COLO668 (cell line): ENCODE data around the gene RYR1.
"Not testable (repeated sequence)": the region's sequence is repeated elsewhere in the genome, so short reads cannot be mapped to it uniquely, and the experiment has no call there.

Experiments used
- DNase-seq: peaks from one replicate; lab custom pipeline; 2025; ENCODE audit not compliant: unreplicated experiment; lab: John Stamatoyannopoulos, UW

RYR1 gene

DNA sequence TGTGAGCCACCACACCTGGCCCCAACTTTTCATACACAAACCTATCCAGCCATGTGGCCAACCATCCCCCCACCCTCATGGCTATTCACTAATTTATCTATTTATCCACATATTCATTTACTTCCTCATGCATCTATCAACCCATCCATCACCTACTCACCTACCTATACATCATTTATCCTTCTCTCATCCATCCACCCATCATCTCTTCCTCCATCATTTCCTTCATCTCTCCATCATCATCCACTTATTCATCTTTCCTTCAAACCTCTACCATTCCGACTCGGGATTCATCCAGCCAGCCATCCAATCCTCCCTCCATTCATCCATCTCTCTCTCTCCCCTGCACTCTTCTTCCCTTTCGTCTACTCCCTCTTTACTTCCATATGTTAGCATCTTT is 54.6 kb downstream of the RYR1 start:
- no peak for DNase-seq

DNA sequence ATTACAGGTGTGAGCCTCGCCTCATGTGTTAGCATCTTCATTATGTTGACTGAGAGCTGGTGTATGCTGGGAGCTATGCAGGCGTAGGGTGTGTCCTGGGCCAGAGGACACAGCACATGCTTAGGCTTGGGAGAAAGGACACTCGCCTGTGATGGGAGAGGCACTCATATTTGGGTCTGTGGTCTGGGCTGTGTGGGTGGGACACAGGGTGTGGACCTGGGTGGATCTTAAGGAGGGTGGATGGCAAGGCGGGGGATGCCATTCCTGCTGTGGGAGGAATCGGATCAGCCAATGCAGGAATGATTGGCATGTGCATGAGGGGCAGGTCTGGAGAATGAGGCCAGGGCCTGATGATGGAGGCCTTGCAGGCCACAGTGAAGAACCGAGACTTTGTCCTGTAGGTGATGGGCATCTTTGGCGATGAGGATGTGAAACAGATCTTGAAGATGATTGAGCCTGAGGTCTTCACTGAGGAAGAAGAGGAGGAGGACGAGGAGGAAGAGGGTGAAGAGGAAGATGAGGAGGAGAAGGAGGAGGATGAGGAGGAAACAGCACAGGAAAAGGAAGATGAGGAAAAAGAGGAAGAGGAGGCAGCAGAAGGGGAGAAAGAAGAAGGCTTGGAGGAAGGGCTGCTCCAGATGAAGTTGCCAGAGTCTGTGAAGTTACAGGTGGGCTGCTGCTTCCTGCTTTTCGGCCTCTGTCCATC is 55.4 kb downstream of the RYR1 start:
- DNase-seq: no peak

DNA sequence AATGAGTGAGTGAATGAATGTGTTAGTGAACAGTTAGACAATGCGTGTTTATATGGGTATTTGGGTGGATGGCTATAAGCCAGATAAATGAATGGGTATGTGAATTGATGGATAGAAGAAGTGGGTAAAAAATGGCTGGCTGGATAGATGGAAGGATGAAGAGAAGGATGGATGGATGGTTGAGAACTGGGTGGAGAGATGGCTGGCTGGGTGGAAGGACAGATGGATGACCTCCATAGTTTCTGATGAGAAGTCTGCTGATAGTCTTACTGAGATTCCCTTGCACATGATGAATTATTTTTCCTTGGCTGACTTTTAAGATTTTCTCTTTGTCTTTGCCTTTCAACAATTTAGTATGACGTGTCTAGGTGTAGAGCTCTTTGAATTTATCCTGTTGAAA is 57.4 kb downstream of the RYR1 start:
- no peak for DNase-seq

DNA sequence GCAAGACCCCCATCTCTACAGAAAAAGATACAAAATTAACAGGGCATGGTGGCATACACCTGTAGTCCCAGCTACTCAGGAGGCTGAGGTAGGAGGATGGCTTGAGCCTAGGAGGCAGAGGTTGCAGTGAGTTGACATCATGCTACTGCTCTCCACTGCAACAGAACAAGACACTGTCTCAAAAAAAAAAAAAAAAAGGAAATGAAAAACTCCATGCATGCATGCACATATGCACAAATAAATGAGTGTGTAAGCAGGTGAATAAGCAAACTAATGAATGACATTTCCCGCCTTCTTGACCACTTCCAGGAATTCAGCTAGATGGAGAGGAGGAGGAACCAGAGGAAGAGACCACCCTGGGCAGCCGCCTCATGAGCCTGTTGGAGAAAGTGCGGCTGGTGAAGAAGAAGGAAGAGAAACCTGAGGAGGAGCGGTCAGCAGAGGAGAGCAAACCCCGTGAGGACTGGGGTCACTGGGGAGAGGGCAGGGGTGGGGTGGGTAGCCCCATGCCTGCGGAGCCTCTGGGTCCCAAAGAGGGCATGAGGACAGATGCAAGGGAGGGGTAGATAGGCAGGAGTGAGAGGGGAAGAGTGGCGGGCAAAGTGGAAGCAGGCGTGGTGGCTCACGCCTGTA is 58.8 kb downstream of the RYR1 start:
- no peak for DNase-seq

DNA sequence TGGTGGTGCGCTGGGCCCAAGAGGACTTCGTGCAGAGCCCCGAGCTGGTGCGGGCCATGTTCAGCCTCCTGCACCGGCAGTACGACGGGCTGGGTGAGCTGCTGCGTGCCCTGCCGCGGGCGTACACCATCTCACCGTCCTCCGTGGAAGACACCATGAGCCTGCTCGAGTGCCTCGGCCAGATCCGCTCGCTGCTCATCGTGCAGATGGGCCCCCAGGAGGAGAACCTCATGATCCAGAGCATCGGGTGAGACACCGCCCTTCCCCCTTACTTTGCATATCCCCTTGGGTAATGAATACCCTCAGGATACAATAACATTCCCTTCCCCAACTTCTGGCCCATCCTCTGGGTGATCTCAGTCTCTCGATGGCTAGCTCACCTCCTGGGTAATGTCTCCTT is 60.9 kb downstream of the RYR1 start:
- no peak for DNase-seq

DNA sequence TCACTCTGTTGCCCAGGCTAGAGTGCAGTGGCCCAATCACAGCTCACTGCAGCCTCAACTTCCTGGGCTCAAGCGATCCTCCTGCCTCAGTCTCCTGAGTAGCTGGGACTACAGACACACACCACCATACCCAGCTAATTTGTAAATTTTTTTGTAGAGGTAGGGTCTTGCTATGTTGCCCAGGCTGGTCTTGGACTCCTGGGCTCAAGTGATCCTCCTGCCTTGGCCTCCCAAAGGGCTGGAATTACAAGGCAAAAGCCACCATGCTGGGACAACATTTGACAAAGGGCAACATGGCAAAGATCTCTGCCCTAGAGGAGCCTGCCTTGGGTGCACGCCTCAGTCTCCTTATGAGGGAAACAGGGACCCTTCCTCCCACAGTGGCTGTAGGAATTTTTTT is 61.9 kb downstream of the RYR1 start:
- not testable (repeated sequence) for DNase-seq

DNA sequence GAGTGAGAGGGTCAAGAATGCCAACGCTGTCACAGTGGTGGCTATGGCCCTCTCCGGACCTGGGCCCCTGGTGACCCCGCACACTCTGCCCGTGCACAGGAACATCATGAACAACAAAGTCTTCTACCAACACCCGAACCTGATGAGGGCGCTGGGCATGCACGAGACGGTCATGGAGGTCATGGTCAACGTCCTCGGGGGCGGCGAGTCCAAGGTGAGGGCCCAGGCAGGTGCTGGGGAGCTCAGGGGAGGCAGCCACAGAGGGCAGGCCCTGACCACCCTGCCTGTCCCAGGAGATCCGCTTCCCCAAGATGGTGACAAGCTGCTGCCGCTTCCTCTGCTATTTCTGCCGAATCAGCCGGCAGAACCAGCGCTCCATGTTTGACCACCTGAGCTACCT is 62.6 kb downstream of the RYR1 start:
- no peak for DNase-seq

DNA sequence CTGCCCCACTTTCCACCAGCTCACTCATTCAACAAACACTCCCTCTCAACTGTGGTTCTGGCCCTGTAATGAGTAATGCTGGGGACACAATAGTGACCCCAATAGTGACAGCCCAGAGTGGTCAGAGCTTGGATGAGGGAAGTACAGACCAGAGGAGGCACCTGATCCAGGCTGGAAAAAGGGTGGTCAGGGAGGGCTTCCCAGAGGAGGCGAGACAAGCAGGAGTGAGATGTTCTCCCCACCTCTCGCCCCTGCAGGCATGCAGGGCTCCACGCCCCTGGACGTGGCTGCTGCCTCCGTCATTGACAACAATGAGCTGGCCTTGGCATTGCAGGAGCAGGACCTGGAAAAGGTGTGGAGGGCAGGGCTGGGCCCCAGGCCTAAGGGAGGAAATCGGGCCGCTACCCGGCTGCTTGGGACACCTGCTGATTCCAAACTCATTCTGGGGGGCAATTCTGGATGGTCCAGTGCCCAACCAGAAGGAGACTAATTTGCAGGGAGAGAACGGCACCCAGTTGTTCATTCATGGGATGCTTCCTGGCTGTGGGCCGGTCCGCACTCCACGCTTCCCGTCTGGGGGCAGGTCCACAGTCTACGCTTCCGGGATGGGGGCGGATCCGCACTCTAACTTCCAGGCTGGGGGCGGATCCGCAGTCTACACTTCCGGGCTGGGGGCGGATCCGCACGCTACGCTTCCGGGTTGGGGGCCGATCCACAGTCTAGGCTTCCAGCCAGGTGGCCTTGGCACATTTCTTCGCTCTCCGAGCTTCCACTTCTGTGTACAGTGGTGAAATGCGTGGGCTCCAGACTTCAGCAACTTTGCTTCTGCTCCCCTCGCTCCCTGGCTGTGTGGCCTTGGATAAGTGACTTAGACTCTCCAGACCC is 63.4 kb downstream of the RYR1 start:
- no peak for DNase-seq

DNA sequence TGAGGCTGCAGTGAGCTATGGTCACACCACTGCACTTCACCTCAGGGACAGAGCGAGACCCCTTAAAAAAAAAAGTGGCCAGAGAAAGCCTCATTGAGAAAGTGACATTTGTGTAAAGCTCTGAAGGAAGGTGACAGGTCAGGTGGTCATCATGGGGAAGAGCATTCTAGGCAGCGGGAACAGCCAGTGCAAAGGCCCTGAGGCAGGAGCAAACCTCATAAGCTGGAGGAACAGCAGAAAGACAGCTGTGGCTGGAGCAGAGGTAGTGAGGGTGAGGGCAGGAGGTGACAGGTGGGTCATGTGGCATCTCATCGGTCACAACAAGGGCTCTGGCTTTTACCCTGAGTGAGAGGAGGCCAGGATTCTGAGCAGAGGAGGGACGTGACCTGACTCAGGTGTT is 64.4 kb downstream of the RYR1 start:
- no peak for DNase-seq

DNA sequence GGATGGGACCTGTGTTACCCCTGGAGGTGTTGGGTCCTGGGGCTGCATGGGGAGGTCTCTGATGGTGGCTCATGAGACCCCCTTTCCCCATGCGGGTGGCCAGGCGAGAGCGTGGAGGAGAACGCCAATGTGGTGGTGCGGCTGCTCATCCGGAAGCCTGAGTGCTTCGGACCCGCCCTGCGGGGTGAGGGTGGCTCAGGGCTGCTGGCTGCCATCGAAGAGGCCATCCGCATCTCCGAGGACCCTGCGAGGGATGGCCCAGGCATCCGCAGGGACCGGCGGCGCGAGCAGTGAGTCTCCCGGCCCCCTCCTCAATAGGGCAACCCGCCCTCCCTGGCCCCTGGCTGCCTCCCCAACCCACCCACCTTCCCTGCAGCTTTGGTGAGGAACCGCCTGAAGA is 66.0 kb downstream of the RYR1 start:
- DNase-seq: no peak

DNA sequence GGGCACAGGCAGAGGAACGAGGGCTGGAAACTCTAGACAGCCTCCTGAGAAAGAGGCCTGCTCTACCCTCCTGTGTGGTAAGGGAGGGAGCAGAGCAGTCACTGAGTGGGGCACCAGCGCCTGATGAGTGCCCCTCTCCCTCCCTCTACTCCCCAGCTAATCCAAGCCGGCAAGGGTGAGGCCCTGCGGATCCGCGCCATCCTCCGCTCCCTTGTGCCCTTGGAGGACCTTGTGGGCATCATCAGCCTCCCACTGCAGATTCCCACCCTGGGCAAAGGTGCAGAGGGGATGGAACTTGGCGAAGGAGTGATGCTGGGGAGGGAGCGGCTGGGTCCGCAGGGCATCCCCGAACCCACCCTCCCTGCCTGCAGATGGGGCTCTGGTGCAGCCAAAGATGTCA is 67.0 kb downstream of the RYR1 start:
- DNase-seq: no peak

DNA sequence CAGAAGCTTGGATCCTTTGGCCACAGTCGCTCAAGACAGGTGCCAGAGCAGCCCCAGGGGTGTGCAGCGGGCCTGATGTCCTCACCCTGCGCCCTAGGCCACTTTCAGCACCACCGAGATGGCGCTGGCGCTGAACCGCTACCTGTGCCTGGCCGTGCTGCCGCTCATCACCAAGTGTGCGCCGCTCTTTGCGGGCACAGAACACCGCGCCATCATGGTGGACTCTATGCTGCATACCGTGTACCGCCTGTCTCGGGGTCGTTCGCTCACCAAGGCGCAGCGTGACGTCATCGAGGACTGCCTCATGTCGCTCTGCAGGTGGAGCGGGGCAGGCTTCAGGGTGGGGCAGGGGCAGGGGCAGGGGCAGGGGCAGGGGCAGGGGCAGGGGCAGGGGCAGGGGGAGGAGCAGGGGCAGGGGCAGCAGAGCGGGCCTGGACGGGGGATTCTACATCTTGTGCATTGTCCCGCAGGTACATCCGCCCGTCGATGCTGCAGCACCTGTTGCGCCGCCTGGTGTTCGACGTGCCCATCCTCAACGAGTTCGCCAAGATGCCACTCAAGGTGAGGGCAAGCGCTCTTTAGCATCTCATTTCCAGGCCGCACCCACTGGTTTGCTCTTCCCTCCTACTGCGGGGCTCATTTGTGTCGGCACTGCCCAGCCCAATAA is 69.1 kb downstream of the RYR1 start:
- peak; percentile 3 for DNase-seq

DNA sequence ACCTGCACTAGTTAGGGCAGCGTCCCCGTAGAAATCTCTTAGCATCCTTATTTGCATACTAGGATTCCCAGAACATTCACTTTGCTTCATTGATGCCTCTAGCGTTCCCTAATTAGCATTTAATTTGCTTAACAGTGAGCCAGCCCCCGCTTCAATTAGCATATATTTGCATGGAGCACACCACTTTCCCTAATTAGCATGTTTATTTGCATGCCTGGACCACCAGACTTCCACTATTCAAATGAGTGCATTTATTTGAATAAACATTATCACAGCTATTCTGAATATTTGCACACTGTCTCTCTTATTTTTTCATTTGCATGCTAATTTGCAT is 69.6 kb downstream of the RYR1 start:
- DNase-seq: no peak

DNA sequence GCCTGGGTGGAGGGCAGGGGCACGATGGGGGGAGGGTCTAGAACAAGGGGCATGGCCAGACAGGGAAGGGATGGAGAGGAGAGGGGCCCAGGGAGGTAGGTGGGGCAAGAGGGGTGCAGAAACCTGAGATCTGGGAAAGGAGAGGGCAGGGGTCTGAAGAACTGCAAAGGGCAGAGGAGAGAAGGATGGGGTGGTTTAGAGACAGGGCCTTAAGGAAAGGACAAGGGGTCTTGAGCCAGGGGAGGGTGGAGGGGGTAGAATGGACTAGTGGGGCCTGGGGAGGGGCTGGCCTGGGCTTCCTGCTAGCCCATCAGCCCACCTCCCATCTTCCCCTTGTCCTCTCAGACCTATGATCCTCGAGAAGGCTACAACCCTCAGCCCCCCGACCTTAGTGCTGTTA is 72.5 kb downstream of the RYR1 start:
- DNase-seq: no peak

DNA sequence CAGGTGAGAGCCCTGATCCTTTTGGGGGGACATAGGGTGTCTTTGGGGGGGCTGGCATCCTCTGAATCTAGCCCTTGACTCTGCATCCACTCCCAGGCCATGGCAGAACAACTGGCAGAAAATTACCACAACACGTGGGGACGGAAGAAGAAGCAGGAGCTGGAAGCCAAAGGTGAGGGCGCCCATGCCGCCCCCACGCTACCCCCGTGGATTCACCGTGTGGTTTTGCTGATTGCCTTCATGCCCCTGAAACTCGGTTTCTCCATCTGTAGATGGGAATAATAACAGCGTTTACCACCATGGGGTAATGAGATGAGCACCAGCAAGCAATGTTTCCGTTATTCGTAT is 72.9 kb downstream of the RYR1 start:
- no peak for DNase-seq

DNA sequence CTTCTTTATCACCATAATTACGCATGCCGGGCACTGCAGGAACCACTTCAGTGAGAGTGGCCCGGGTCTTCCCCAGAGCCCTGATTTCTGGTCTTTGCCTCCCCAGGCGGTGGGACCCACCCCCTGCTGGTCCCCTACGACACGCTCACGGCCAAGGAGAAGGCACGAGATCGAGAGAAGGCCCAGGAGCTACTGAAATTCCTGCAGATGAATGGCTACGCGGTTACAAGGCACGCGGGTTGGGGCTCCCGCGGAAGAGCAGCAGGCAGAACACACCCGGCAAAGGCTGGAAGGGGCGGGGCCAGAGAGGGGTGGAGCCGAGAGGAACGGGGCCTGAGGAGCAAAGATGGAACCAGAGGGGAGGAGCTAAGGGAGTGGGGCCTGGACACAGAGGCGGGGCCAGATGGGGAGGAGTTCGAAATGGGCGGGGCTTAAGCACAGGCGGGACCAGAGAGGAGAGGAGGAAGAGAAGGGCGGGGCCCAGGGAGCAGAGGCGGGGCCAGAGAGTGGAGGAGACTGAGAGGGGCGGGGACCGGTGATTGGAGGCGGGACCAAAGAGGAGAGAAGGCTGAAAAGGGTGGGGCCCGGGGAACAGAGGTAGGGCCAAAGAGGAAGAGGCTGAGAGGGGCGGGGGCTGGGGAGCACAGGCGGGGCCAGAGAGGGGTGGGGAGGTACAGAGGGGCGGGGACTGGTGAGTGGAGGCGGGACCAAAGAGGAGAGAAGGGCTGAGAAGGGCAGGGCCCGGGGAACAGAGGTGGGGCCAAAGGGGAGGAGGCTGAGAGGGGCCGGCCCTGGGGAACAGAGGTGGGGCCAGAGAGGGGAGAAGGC is 73.4 kb downstream of the RYR1 start:
- DNase-seq: peak; percentile 30

DNA sequence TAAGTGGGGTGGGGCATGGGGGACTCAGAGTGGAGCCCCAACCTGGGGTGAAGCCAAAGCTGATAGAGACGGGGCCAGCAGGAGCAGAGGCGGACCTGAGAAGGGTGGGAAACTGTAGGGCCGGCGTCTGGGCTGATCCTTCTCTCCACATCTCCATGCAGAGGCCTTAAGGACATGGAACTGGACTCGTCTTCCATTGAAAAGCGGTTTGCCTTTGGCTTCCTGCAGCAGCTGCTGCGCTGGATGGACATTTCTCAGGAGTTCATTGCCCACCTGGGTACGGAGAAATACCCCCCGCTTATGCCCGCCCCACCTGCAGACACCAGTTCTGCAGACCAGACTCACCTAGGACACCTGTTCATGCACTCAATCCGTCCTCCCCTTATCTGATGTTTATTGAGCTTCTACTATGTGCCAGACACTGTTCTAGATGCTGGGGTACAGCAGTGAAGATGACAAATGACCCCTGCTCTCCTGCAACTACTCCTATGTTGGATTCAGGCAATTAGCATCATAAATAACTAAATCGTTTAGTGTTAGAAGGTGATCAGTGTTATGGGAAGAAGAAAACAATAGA is 74.1 kb downstream of the RYR1 start:
- no peak for DNase-seq

DNA sequence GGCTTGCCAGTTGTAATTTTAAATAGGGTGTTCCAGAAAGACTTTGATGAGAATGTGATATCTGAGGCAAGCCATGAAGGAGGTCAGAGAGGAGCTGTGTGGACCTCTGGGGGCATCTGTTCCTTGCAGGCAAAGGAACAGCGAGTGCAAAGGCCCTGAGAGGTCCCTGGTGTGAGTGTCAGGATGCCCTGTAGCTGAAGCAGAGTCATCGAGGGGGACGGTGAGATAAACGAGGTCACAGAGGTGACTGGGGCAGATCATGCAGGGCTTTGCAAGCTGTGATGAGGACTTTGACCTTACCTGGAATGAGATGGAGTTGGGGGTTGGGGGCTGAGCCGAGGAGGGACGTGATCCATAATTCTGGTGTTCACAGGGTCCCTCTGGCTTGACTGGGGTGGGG is 75.0 kb downstream of the RYR1 start:
- DNase-seq: no peak

DNA sequence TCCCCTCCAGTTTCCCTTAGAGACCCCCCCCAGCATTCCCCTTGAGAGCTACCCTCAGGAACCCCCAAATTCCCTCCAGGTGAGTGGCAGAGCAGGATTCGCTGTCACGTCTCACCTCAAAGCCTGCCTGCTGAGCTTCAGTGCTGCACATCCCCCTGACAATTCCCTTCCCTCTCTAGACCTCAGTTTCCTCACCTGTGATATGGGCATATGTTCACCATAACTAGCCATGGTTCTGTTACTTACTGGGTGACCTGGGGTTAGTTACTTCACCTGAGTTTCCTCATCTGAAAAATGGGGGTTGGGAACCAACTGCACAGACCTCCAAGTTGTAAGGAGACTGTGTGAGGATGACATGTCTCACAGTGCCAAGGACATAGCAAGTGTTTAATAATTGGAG is 75.5 kb downstream of the RYR1 start:
- no peak for DNase-seq

DNA sequence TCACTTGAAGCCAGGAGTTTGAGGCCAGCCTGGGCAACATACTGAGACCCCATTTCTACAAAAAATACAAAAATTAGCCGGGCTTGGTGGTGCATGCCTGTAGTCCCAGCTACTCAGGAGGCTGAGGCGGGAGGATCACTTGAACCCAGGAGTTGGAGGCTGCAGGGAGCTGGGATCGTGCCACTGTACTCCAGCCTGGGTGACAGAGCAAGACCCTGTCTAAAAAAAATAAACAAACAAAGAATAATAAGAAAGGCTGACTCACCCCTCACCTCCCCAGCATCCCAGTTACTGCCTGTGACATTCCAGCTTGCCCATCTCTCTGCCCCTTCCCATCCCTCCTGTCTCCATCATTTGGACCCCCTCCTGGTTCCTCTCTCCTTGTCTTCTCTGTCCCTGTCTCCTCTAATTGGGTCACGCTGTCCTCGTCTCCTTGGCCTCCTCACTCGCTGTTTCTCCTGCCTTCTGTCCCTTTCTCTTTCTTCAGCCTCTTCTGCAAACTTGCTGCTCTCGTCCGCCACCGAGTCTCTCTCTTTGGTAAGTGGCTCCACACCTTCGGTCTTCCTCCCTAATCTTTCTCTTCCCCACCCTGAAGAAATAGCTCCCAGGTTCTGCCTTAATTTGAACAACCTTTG is 77.7 kb downstream of the RYR1 start:
- DNase-seq: no peak
